Hindlimb muscle (tissue), 1 donor: ENCODE measurements around the gene KLRC1. TPM values are rescaled to one million over a fixed set of nuclear protein-coding genes. Genes with fewer than 3 reads are reported as not detected.
"Not testable (repeated sequence)": the region's sequence is repeated elsewhere in the genome, so short reads cannot be mapped to it uniquely, and the experiment has no call there.

Experiments
- DNase-seq: peaks from one replicate; pipeline ENCODE4 v3.0.0-alpha.2; 2013
- polyA plus RNA-seq: library from polyadenylated mRNA; unstranded; fragments of 120-200 nt; gene quantifications from one replicate; pipeline ENCODE4 v1.2.1, GENCODE V29; 2013; ENCODE audit not compliant: insufficient read length

Gene KLRC1
- polyA plus RNA-seq, 1 donor = 0.30 TPM

DNA sequence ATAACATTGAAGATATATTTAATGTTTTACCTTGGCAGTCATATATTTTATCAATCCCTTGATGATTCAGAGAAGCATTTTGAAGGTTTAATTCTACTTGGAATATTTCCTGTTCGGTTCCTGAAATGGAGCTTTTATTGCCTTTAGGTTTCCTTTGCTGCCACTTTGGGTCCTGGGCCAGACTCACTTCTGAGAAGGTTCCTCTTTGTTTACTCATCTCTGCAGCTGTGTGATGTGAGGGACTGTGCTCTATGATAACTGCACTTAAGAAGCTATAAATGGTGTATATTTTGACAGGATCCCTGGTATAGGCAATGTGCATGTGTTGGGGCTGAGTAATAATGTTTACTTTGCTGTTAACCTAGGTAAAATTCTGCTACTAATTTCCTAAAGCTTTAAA, 32.8 kb downstream of the KLRC1 start, which contains the start of gene KLRC3:
Gene KLRC3 (minus strand): TSS at position 262 of the 400 bp plus-strand sequence. CDS start 45 bp downstream, at position 217.
- DNase-seq = not testable (repeated sequence)

- DNase-seq = no peak
Observed at GRCh38 chr12:10409392-10409791, 43.8 kb downstream of the KLRC1 start, which contains the start of gene KLRC4. TSS of gene KLRC4 (minus strand) at chr12:10409757. CDS start at chr12:10409575, 182 bp downstream.

- DNase-seq = no peak
Observed at GRCh38 chr12:10408842-10409241, 44.3 kb downstream of the KLRC1 start.

- DNase-seq = peak; percentile 21
Observed at GRCh38 chr12:10406725-10407124, 46.5 kb downstream of the KLRC1 start.

- no peak for DNase-seq
Observed at GRCh38 chr12:10405294-10405693, 47.9 kb downstream of the KLRC1 start.

- DNase-seq = no peak
Observed at GRCh38 chr12:10404798-10405197, 48.4 kb downstream of the KLRC1 start.

DNA sequence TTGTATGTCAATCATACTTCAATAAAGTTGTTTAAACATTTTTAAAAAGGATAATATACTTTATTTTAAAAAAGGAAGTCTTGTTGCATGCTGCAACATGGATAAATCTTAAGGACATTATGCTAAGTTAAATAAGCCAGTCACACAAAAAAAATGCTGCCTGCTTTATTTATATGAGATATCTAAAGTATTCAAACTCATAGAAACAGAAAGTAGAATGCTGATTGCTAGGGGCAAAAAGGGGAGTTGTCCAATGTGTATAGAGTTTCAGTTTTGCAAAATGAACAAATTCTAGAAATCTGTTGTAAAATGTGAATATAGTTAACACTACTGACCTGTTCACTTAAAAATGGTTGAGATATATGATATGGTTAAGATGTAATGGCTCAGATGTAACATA, 52.3 kb downstream of the KLRC1 start:
- no peak for DNase-seq

GRCh38 chr12:10398168-10398567, 55.0 kb downstream of the KLRC1 start:
- no peak for DNase-seq

GRCh38 chr12:10397296-10397695, 55.9 kb downstream of the KLRC1 start:
- DNase-seq = no peak

GRCh38 chr12:10396176-10396575, 57.0 kb downstream of the KLRC1 start:
- DNase-seq = not testable (repeated sequence)

Other genes starting within 250 kb of the KLRC1 start
- gene GABARAPL1, start 240.5 kb downstream of the KLRC1 start, polyA plus RNA-seq = 21.2 TPM
- gene KLRD1, start 145.5 kb downstream of the KLRC1 start, polyA plus RNA-seq = 0.59 TPM
- gene KLRK1, start 63.3 kb downstream of the KLRC1 start, polyA plus RNA-seq = 0.48 TPM
- not detected for gene KLRC4, start 43.6 kb downstream of the KLRC1 start, polyA plus RNA-seq
- gene KLRC3, start 32.8 kb downstream of the KLRC1 start, polyA plus RNA-seq = not detected
- not detected for gene KLRC2, start 17.4 kb downstream of the KLRC1 start, polyA plus RNA-seq
- 0.71 TPM for gene EIF2S3B, start 52.5 kb upstream of the KLRC1 start, polyA plus RNA-seq
- 16.5 TPM for gene MAGOHB, start 160.2 kb upstream of the KLRC1 start, polyA plus RNA-seq
- gene STYK1, start 220.7 kb upstream of the KLRC1 start, polyA plus RNA-seq = not detected